WTC11 (cell line): ENCODE data around the gene SERPINI2.

Source experiments
- CTCF ChIP-seq: fragments of 200-600 bp; IDR thresholded peaks from 2 replicates; pipeline ENCODE4 v1.8.0; 2022; ENCODE audit warnings: antibody characterized with exemption
- MAX ChIP-seq: sonication (generic); formaldehyde crosslinking; IDR thresholded peaks from 2 replicates; pipeline ENCODE4 v1.8.0; 2022; ENCODE audit warnings: mild to moderate bottlenecking, missing genetic modification reagents
- SP1 ChIP-seq: sonication (generic); formaldehyde crosslinking; conservative IDR thresholded peaks from 2 replicates; pipeline ENCODE4 v1.8.1; 2022; ENCODE audit warnings: missing genetic modification reagents
- ZNF121 ChIP-seq: sonication (generic); formaldehyde crosslinking; IDR thresholded peaks from 2 replicates; pipeline ENCODE4 v1.8.0; 2023; ENCODE audit warnings: missing genetic modification reagents
- ZNF232 ChIP-seq: sonication (generic); formaldehyde crosslinking; IDR thresholded peaks from 2 replicates; pipeline ENCODE4 v1.8.0; 2022; ENCODE audit warnings: mild to moderate bottlenecking, missing genetic modification reagents
- ZNF281 ChIP-seq: sonication (generic); formaldehyde crosslinking; IDR thresholded peaks from 2 replicates; pipeline ENCODE4 v1.8.0; 2023; ENCODE audit warnings: mild to moderate bottlenecking, missing genetic modification reagents
- ZNF423 ChIP-seq: fragments of 250-450 bp; sonication (Bioruptor Pico); IDR thresholded peaks from 2 replicates; pipeline ENCODE4 v2.1.2; 2022; ENCODE audit warnings: mild to moderate bottlenecking, moderate library complexity
- ZNF512 ChIP-seq: sonication (generic); formaldehyde crosslinking; IDR thresholded peaks from 2 replicates; pipeline ENCODE4 v1.8.1; 2022; ENCODE audit warnings: missing genetic modification reagents, borderline replicate concordance

GRCh38 chr3:167507954-167508353, 34.1 kb upstream of the SERPINI2 start:
- TF ChIP-seq SP1 (CRISPR knock-in tag) (no peak), CTCF (no peak), ZNF232 (CRISPR knock-in tag) (no peak), ZNF512 (CRISPR knock-in tag) (no peak), ZNF423 (CRISPR knock-in tag) (no peak), ZNF281 (CRISPR knock-in tag) (no peak), MAX (CRISPR knock-in tag) (no peak), ZNF121 (CRISPR knock-in tag) (no peak)
